ENCODE results near the gene TXNRD1. TPM values are rescaled to one million over a fixed set of nuclear protein-coding genes. Genes with fewer than 3 reads are reported as not detected.
A peak's percentile ranks its signal among the peaks of the same experiment; 100 is the strongest.
"Not testable (repeated sequence)": the region's sequence is repeated elsewhere in the genome, so short reads cannot be mapped to it uniquely, and the experiment has no call there.

The TXNRD1 gene
- total RNA-seq, 2 donors from 2014 or later, result 114 to 122 TPM

GRCh38 chr12:104292872-104293794, 77.6 kb downstream of the TXNRD1 start:
- DNase-seq (no peak), ATAC-seq (no peak)
- intact Hi-C loops (cut with DNase I), result no loop called here

GRCh38 chr12:104294158-104294859, 78.7 kb downstream of the TXNRD1 start:
- intact Hi-C loops (cut with DNase I); ATAC-seq; DNase-seq: not testable (repeated sequence)

- intact Hi-C loops (cut with DNase I), result no loop called here
- ATAC-seq, result no peak
These were observed 79.5 kb downstream of the TXNRD1 start for GRCh38 chr12:104294927-104295668.

GRCh38 chr12:104295954-104296353, 80.4 kb downstream of the TXNRD1 start:
- no peak for DNase-seq
- no peak for ATAC-seq
- intact Hi-C loops (cut with DNase I), result no loop called here

More at GRCh38 chr12:104294927-104295668, 79.5 kb downstream of the TXNRD1 start:
- no peak for DNase-seq

- no peak for ATAC-seq
- intact Hi-C loops (cut with DNase I), result no loop called here
These were observed 81.1 kb downstream of the TXNRD1 start for GRCh38 chr12:104296718-104297117.

GRCh38 chr12:104297477-104298113, 82.0 kb downstream of the TXNRD1 start:
- no peak for ATAC-seq
- DNase-seq, result no peak
- intact Hi-C loops (cut with DNase I), result no loop called here

More at GRCh38 chr12:104296718-104297117, 81.1 kb downstream of the TXNRD1 start:
- DNase-seq, result no peak

- intact Hi-C loops (cut with DNase I), result loop anchor here in 1 of 2 donors (10.0 kb wide), 1 partner anchor 85 kb away; the partner anchor contains the start of gene TXNRD1
- ATAC-seq, result no peak
These were observed 84.4 kb downstream of the TXNRD1 start for GRCh38 chr12:104299842-104300481.

GRCh38 chr12:104303538-104304151, 88.1 kb downstream of the TXNRD1 start, which contains the start of gene EID3:
TSS of gene EID3 (plus strand) at chr12:104303739. CDS start at chr12:104303935, 196 bp downstream.
- ATAC-seq (peak; percentile 99 to 100), DNase-seq (peak; percentile 93)
- intact Hi-C loops (cut with DNase I), result loop anchor here in 1 of 2 donors (10.0 kb wide), 1 partner anchor 89 kb away; the partner anchor contains the start of gene TXNRD1

More at GRCh38 chr12:104299842-104300481, 84.4 kb downstream of the TXNRD1 start:
- DNase-seq, result no peak

- intact Hi-C loops (cut with DNase I), result loop anchor here in 1 of 2 donors (10.0 kb wide), 1 partner anchor 90 kb away; the partner anchor contains the start of gene TXNRD1
These were observed 88.9 kb downstream of the TXNRD1 start for GRCh38 chr12:104304261-104305009.

GRCh38 chr12:104305349-104305748, 89.8 kb downstream of the TXNRD1 start:
- intact Hi-C loops (cut with DNase I), result loop anchor here in 1 of 2 donors (10.0 kb wide), 1 partner anchor 91 kb away; the partner anchor contains the start of gene TXNRD1
- ATAC-seq (no peak), DNase-seq (no peak)

More at GRCh38 chr12:104304261-104305009, 88.9 kb downstream of the TXNRD1 start:
- no peak for ATAC-seq
- DNase-seq, result no peak

GRCh38 chr12:104306376-104306775, 90.8 kb downstream of the TXNRD1 start:
- DNase-seq (no peak), ATAC-seq (no peak)
- intact Hi-C loops (cut with DNase I), result loop anchor here in 1 of 2 donors (10.0 kb wide), 1 partner anchor 92 kb away; the partner anchor contains the start of gene TXNRD1

- intact Hi-C loops (cut with DNase I), result loop anchor here in 1 of 2 donors (10.0 kb wide), 1 partner anchor 92 kb away; the partner anchor contains the start of gene TXNRD1
- DNase-seq, result no peak
These were observed 91.5 kb downstream of the TXNRD1 start for GRCh38 chr12:104306943-104307654.

GRCh38 chr12:104307655-104308000, 92.0 kb downstream of the TXNRD1 start:
- ATAC-seq, result no peak

More at GRCh38 chr12:104306943-104307654, 91.5 kb downstream of the TXNRD1 start:
- no peak for ATAC-seq

GRCh38 chr12:104309446-104309993, 93.9 kb downstream of the TXNRD1 start:
- ATAC-seq (no peak), DNase-seq (no peak)
- intact Hi-C loops (cut with DNase I), result loop anchor here in 1 of 2 donors (10.0 kb wide), 1 partner anchor 95 kb away; the partner anchor contains the start of gene TXNRD1

More at GRCh38 chr12:104307655-104308000, 92.0 kb downstream of the TXNRD1 start:
- intact Hi-C loops (cut with DNase I), result loop anchor here in 1 of 2 donors (10.0 kb wide), 1 partner anchor 93 kb away; the partner anchor contains the start of gene TXNRD1
- no peak for DNase-seq

Measured in left cardiac atrium (tissue), 4 donors.